A549 (cell line): ENCODE measurements around the gene SNTG2.

Experiments
- BCL3 ChIP-seq: fragments of >200 bp; sonication (Bioruptor Twin); formaldehyde crosslinking; IDR thresholded peaks from 3 replicates; pipeline ENCODE4 v1.6.1; 2016
- CTCF ChIP-seq: fragments of >200 bp; sonication (Bioruptor Twin); formaldehyde crosslinking; IDR thresholded peaks from 3 replicates; pipeline ENCODE4 v1.5.1; 2016
- POLR2A ChIP-seq: IDR thresholded peaks from 2 replicates; pipeline ENCODE4 v1.6.1; 2012; ENCODE audit warnings: mild to moderate bottlenecking, low read length
- RCOR1 ChIP-seq: fragments of 150-350 bp; IDR thresholded peaks from 2 replicates; pipeline ENCODE4 v1.6.1; 2014; ENCODE audit warnings: antibody characterized with exemption, low read length, low read depth
- RFX5 ChIP-seq: fragments of 450-650 bp; IDR thresholded peaks from 2 replicates; pipeline ENCODE4 v1.7.1; 2014; ENCODE audit warnings: antibody characterized with exemption, mild to moderate bottlenecking, moderate library complexity

- TF ChIP-seq POLR2A (no peak), BCL3 (no peak), RFX5 (no peak), RCOR1 (no peak), CTCF (no peak)
Observed at GRCh38 chr2:1405967-1406366, 455.3 kb downstream of the SNTG2 start.
